ENCODE measurements around the gene APOL1. TPM values are rescaled to one million over a fixed set of nuclear protein-coding genes. Genes with fewer than 3 reads are reported as not detected.

APOL1 gene
- total RNA-seq, 2 donors from 2014 or later = 19.6 to 22.9 TPM

- intact Hi-C loops (cut with DNase I) = loop anchor here (5.0 kb wide), 1 partner anchor 45 kb away; the partner anchor contains the start of gene APOL2
- peaks cover 21 to 38% of the 10 kb centered on the region in 2 donors for H3K36me3 ChIP-seq
- TF ChIP-seq CTCF (IDR thresholded peaks at IDR 0.05) = no peak
- no peak for TF ChIP-seq POLR2A (IDR thresholded peaks at IDR 0.05)
- no peak for TF ChIP-seq POLR2AphosphoS5 (IDR thresholded peaks at IDR 0.05)
- peaks cover 3% of the 10 kb centered on the region for H3K4me1 ChIP-seq (replicated peaks)
- H3K27me3 ChIP-seq (replicated peaks; ENCODE audit: insufficient read depth) = no peaks in the 10 kb centered on the region
- no peak overlapping the region for H3K4me3 ChIP-seq
- H3K27ac ChIP-seq = peak overlapping the region in 1 of 2 donors; percentile 54
- no peaks in the 10 kb centered on the region for H3K9me3 ChIP-seq
- 60% methylated on average over 24 of the region's 24 CpGs for WGBS
- no peak for DNase-seq (ENCODE audit: low spot score)
Observed at GRCh38 chr22:36282328-36282831, 29.4 kb downstream of the APOL1 start.

GRCh38 chr22:36284171-36284571 is 31.2 kb downstream of the APOL1 start:
- H3K27ac ChIP-seq = peak overlapping the region in 1 of 2 donors; percentile 63
- no peak for TF ChIP-seq CTCF (IDR thresholded peaks at IDR 0.05)
- TF ChIP-seq POLR2AphosphoS5 (IDR thresholded peaks at IDR 0.05) = no peak
- no peak for TF ChIP-seq POLR2A (IDR thresholded peaks at IDR 0.05)
- intact Hi-C loops (cut with DNase I) = loop anchor here (5.0 kb wide), 1 partner anchor 47 kb away; the partner anchor contains the start of gene APOL2
- H3K4me1 ChIP-seq (replicated peaks) = peaks cover 5% of the 10 kb centered on the region
- 87% methylated on average over 23 of the region's 24 CpGs for WGBS
- no peaks in the 10 kb centered on the region for H3K27me3 ChIP-seq (replicated peaks; ENCODE audit: insufficient read depth)
- H3K36me3 ChIP-seq = peaks cover 30 to 49% of the 10 kb centered on the region in 2 donors
- H3K4me3 ChIP-seq = no peak overlapping the region
- DNase-seq (ENCODE audit: low spot score) = no peak
- H3K9me3 ChIP-seq = no peaks in the 10 kb centered on the region

GRCh38 chr22:36285017-36285416 is 32.1 kb downstream of the APOL1 start:
- Histone ChIP-seq H3K27ac (peak overlapping the region in 1 of 2 donors; percentile 63), H3K9me3 (no peaks in the 10 kb centered on the region), H3K27me3 (replicated peaks; ENCODE audit: insufficient read depth) (no peaks in the 10 kb centered on the region), H3K36me3 (peaks cover 36 to 53% of the 10 kb centered on the region in 2 donors), H3K4me3 (no peak overlapping the region), H3K4me1 (replicated peaks) (peaks cover 5% of the 10 kb centered on the region)
- intact Hi-C loops (cut with DNase I) = no loop called here
- DNase-seq (ENCODE audit: low spot score) = no peak
- TF ChIP-seq POLR2AphosphoS5 (IDR thresholded peaks at IDR 0.05) = no peak
- TF ChIP-seq CTCF (IDR thresholded peaks at IDR 0.05) = no peak
- no peak for TF ChIP-seq POLR2A (IDR thresholded peaks at IDR 0.05)
- 66% methylated on average over 12 of the region's 12 CpGs for WGBS

DNA sequence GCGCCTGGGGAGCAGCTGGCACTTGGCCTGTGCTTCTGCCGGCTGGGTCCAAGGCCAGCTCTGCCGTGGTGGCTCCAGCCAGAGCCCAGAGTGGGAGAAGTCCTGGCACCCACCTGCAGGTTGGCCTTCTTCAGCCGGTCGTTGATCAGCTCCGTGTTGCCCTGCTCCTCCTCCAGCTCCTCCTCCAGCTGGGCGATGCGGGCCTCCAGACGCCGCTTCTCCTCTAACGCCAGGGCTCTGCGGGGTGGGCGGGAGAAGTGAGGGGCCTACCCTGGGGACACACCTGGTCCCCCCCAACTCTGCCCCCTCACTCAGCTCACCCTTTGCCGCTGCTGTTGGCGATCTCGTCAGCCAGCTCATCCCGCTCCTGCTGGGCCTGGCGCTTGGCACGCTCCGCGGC is 32.6 kb downstream of the APOL1 start:
- Histone ChIP-seq H3K27me3 (replicated peaks; ENCODE audit: insufficient read depth) (no peaks in the 10 kb centered on the region), H3K36me3 (peaks cover 36 to 53% of the 10 kb centered on the region in 2 donors), H3K9me3 (no peaks in the 10 kb centered on the region), H3K27ac (peak overlapping the region; percentile 55 to 63), H3K4me1 (replicated peaks) (peaks cover 5% of the 10 kb centered on the region), H3K4me3 (no peak overlapping the region)
- intact Hi-C loops (cut with DNase I) = no loop called here
- no peak for TF ChIP-seq POLR2A (IDR thresholded peaks at IDR 0.05)
- TF ChIP-seq CTCF (IDR thresholded peaks at IDR 0.05) = no peak
- TF ChIP-seq POLR2AphosphoS5 (IDR thresholded peaks at IDR 0.05) = no peak
- 85% methylated on average over 21 of the region's 21 CpGs for WGBS
- no peak for DNase-seq (ENCODE audit: low spot score)

All from prostate gland (tissue), 2 donors.